C4-2B (cell line): ENCODE measurements around the gene RARRES2.

Experiments used
- ZFX ChIP-seq: fragments of 450-650 bp; IDR thresholded peaks from 2 replicates; pipeline ENCODE4 v1.6.1; 2017
- TF ChIP-seq, protein P1 (sequence below): fragments of 450-650 bp; conservative IDR thresholded peaks from 2 replicates; pipeline ENCODE4 v1.5.1; 2017; ENCODE audit warnings: mild to moderate bottlenecking

DNA sequence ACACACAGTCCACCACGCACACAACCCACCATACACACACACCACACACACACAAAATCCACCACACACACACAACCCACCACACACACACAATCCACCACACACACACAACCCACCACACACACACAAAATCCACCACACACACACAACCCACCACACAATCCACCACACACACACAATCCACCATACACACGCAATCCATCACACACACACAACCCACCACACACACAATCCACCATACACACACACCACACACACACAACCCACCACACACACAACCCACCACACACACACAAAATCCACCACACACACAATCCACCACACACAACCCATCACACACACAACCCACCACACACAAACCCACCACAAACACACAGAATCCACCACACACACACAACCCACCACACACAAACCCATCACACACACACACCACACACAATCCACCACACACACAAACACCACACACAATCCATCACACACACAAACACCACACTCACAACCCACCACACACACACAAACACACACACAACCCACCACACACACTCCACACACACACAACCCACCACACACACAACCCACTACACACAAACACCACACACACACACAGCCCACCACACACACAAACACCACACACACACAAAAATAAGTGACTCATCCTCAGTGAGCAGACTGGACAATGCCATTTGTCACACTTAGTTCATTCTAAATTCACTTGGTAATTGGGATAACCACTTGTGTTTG lies 18.4 kb upstream of the RARRES2 start:
- TF ChIP-seq, protein P1, sequence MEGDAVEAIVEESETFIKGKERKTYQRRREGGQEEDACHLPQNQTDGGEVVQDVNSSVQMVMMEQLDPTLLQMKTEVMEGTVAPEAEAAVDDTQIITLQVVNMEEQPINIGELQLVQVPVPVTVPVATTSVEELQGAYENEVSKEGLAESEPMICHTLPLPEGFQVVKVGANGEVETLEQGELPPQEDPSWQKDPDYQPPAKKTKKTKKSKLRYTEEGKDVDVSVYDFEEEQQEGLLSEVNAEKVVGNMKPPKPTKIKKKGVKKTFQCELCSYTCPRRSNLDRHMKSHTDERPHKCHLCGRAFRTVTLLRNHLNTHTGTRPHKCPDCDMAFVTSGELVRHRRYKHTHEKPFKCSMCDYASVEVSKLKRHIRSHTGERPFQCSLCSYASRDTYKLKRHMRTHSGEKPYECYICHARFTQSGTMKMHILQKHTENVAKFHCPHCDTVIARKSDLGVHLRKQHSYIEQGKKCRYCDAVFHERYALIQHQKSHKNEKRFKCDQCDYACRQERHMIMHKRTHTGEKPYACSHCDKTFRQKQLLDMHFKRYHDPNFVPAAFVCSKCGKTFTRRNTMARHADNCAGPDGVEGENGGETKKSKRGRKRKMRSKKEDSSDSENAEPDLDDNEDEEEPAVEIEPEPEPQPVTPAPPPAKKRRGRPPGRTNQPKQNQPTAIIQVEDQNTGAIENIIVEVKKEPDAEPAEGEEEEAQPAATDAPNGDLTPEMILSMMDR: no peak
- TF ChIP-seq ZFX: no peak
